K562 (cell line): Measurements from ENCODE around the gene ATXN1. TPM values are rescaled to one million over a fixed set of nuclear protein-coding genes. Genes with fewer than 3 reads are reported as not detected.
A peak's percentile ranks its signal among the peaks of the same experiment; 100 is the strongest.

Experiments used
- ATAC-seq: fragments of 200-7000 bp; cut with Tn5 transposase; 3 replicates; pipeline ENCODE4 v1.9.1; 2020; ENCODE audit warnings: moderate library complexity
- BruUV-seq: library from RNA; stranded (reverse); fragments of 400-500 nt; replicated peaks from 2 replicates; lab custom pipeline; 2021; lab: Mats Ljungman, UMichigan
- CTCF ChIA-PET: fragments of 300-600 bp; formaldehyde crosslinking; extraction: SDS; loops from one replicate; lab custom pipeline; 2021; ENCODE audit warnings: low intra/inter-chr PET ratio; lab: Yijun Ruan, JAX
- POLR2A ChIA-PET: fragments of 300-600, 350-650 bp; sonication (Branson Sonifier 250); formaldehyde crosslinking; extraction: SDS; loops from one replicate; lab custom pipeline; 2021; ENCODE audit warnings: antibody characterized with exemption, inconsistent platforms; lab: Yijun Ruan, JAX
- DNase-seq, 4 experiments: peaks; one replicate each; pipeline versions ENCODE4 v3.0.0 to v3.0.0-alpha.2; 2011 to 2018; ENCODE audit warnings: low spot score in 3 of 4, mixed read lengths in 3 of 4; ENCODE audit errors: extremely low read depth in 1 of 4
- FAIRE-seq: peaks from 2 replicates; lab custom pipeline; 2011; peaks lifted over from hg19 to GRCh38; lab: Jason Lieb, UNC
- H2AFZ ChIP-seq: 2 replicates; pipeline ENCODE4 v1.6.0; 2011; ENCODE audit warnings: low read depth, low read length, control low read depth, inconsistent platforms
- H3K27ac ChIP-seq: fragments of 200-600 bp; 3 replicates; pipeline ENCODE4 v1.8.0; 2011; ENCODE audit warnings: low read depth, mild to moderate bottlenecking, control low read depth, inconsistent platforms, low read length, moderate library complexity, mixed read lengths; ENCODE audit errors: extremely low read depth
- H3K27me3 ChIP-seq, 2 experiments: fragments of 300-600 bp in 1 of 2; 2 replicates in 1 of 2; 3 replicates in 1 of 2; pipeline versions ENCODE4 v1.6.0 to v1.8.0; 2011; ENCODE audit warnings: inconsistent platforms in 2 of 2, low read length in 2 of 2, mild to moderate bottlenecking in 1 of 2, mixed read lengths in 1 of 2, moderate library complexity in 1 of 2; ENCODE audit not compliant: control insufficient read depth in 2 of 2, insufficient read depth in 2 of 2
- H3K36me3 ChIP-seq: fragments of 300-600 bp; 3 replicates; pipeline ENCODE4 v1.8.0; 2011; ENCODE audit warnings: mild to moderate bottlenecking, low read length, inconsistent platforms; ENCODE audit not compliant: control insufficient read depth, insufficient read depth
- H3K4me1 ChIP-seq, 2 experiments: fragments of 200-600 bp in 1 of 2; replicated peaks in 1 of 2; 2 replicates in 1 of 2; 3 replicates in 1 of 2; pipeline versions ENCODE4 v1.5.1 to v1.8.0; 2011; ENCODE audit warnings: inconsistent platforms in 2 of 2, low read length in 2 of 2, mild to moderate bottlenecking in 1 of 2, mixed read lengths in 1 of 2, moderate library complexity in 1 of 2; ENCODE audit not compliant: control insufficient read depth in 2 of 2, insufficient read depth in 2 of 2
- H3K4me2 ChIP-seq: 2 replicates; pipeline ENCODE4 v1.6.1; 2011; ENCODE audit warnings: low read length, control low read depth, inconsistent platforms, mixed read lengths; ENCODE audit not compliant: insufficient read depth
- H3K4me3 ChIP-seq: fragments of 200-600 bp; sonication (generic), shearing (Covaris generic); 2 replicates; pipeline ENCODE4 v1.5.1; 2016; ENCODE audit warnings: control low read depth, inconsistent platforms
- H3K79me2 ChIP-seq: fragments of 200-600 bp; 3 replicates; pipeline ENCODE4 v1.8.0; 2011; ENCODE audit warnings: low read length, inconsistent platforms; ENCODE audit not compliant: control insufficient read depth, insufficient read depth
- H3K9ac ChIP-seq, 2 experiments: 2 replicates each; pipeline versions ENCODE4 v1.6.0 to v1.6.1; 2011; ENCODE audit warnings: low read depth in 2 of 2, low read length in 2 of 2, control low read depth in 1 of 2, inconsistent platforms in 1 of 2, mild to moderate bottlenecking in 1 of 2, mixed read lengths in 1 of 2; ENCODE audit not compliant: insufficient read depth in 1 of 2
- H3K9me1 ChIP-seq: one replicate; pipeline ENCODE4 v1.6.0; 2011; ENCODE audit warnings: inconsistent platforms, mild to moderate bottlenecking, low read length, moderate library complexity; ENCODE audit not compliant: control insufficient read depth, insufficient read depth
- H3K9me3 ChIP-seq: replicated peaks from 2 replicates; pipeline ENCODE4 v1.5.1; 2011; ENCODE audit warnings: low read depth, low read length, inconsistent platforms; ENCODE audit not compliant: control insufficient read depth, insufficient read depth
- H4K20me1 ChIP-seq: replicated peaks from 2 replicates; pipeline ENCODE4 v1.6.1; 2011; ENCODE audit warnings: low read length, inconsistent platforms, mixed read lengths; ENCODE audit not compliant: control insufficient read depth, insufficient read depth
- CBFA2T2 ChIP-seq: fragments of 450-650 bp; conservative IDR thresholded peaks from 2 replicates; pipeline ENCODE4 v1.6.1; 2017; ENCODE audit warnings: mild to moderate bottlenecking
- CBX2 ChIP-seq: fragments of 200-600 bp; sonication (generic); IDR thresholded peaks from one replicate; pipeline ENCODE4 v1.6.1; 2012; ENCODE audit warnings: mild to moderate bottlenecking, low read length, inconsistent platforms; ENCODE audit not compliant: insufficient read depth, poor library complexity, severe bottlenecking
- HDAC8 ChIP-seq: fragments of 450-650 bp; IDR thresholded peaks from 2 replicates; pipeline ENCODE4 v1.6.1; 2016; ENCODE audit warnings: mild to moderate bottlenecking, missing genetic modification characterization, moderate library complexity, missing compliant biosample characterization
- KAT8 ChIP-seq: fragments of 450-650 bp; IDR thresholded peaks from 2 replicates; pipeline ENCODE4 v1.6.1; 2016; ENCODE audit warnings: low read depth, mild to moderate bottlenecking
- RNF219 ChIP-seq: fragments of 250-450 bp; sonication (Bioruptor Pico); IDR thresholded peaks from 2 replicates; pipeline ENCODE4 v1.5.0; 2022; ENCODE audit warnings: mild to moderate bottlenecking
- SMAD1 ChIP-seq: fragments of 150-350 bp; IDR thresholded peaks from 2 replicates; pipeline ENCODE4 v1.6.1; 2014; ENCODE audit warnings: low read length, low read depth; ENCODE audit not compliant: partially characterized antibody
- TAF15 ChIP-seq: fragments of 200-400 bp; formaldehyde crosslinking; IDR thresholded peaks from 2 replicates; pipeline ENCODE4 v1.6.1; 2017; ENCODE audit warnings: mild to moderate bottlenecking, low read depth, low read length, moderate library complexity
- TEAD1 ChIP-seq, 2 experiments: fragments of 450-650 bp in 1 of 2; sonication (generic) in 1 of 2; formaldehyde crosslinking; IDR thresholded peaks; 2 replicates each; pipeline versions ENCODE4 v1.4.0 to v1.8.0; 2020 to 2022; ENCODE audit warnings: mild to moderate bottlenecking in 2 of 2, missing genetic modification reagents in 1 of 2
- WHSC1 ChIP-seq: IDR thresholded peaks from one replicate; pipeline ENCODE4 v1.6.1; 2012; ENCODE audit warnings: low read length, control low read depth, inconsistent platforms
- ZFP1 ChIP-seq: fragments of 450-650 bp; formaldehyde crosslinking; IDR thresholded peaks from 2 replicates; pipeline ENCODE4 v1.4.0; 2020; ENCODE audit warnings: mild to moderate bottlenecking, mixed read lengths
- WGBS: fragments of 100-300 bp; shearing (Covaris generic); methylation state at CpG from one replicate; pipeline ENCODE4 v1.1.6; 2016; ENCODE audit warnings: low coverage, mixed read lengths; ENCODE audit not compliant: insufficient coverage; ENCODE audit errors: missing lambda C conversion rate; 5-methylcytosine and 5-hydroxymethylcytosine counted together
- in situ Hi-C: fragments of 300-500 bp; cut with MboI; formaldehyde crosslinking; loops from 4 replicates; pipeline ENCODE4 v1.15.0; 2018; ENCODE audit warnings: inconsistent platforms, mixed read lengths
- intact Hi-C: fragments of 100-400 bp; cut with micrococcal nuclease; formaldehyde crosslinking; loops from 2 replicates; pipeline ENCODE4 v1.14.2; 2022
- polyA plus RNA-seq, 8 experiments: library from polyadenylated mRNA; depleted of rRNA in 4 of 8; stranded (reverse) in 5 of 8; unstranded in 3 of 8; fragments of >200 nt; fragmentation: Nextera tagmentation in 2 of 8; fragmentation: Illumina TruSeq in 1 of 8; extraction: Ambion mirVana in 2 of 8; extraction: Trizol in 1 of 8; gene quantifications; 2 replicates each; pipeline versions ENCODE4 v1.2.1 to v1.2.3, GENCODE V29; 2011 to 2014; ENCODE audit warnings: inconsistent platforms in 1 of 8, missing spikeins in 1 of 8
- total RNA-seq, 7 experiments: library from RNA; depleted of rRNA in 6 of 7; stranded (reverse); fragments of >200 nt in 6 of 7; fragmentation: Illumina TruSeq in 2 of 7; extraction: Trizol in 2 of 7; gene quantifications; 2 replicates each; pipeline versions ENCODE4 v1.2.1 to v1.2.3, GENCODE V29; 2011 to 2021; ENCODE audit warnings: low replicate concordance in 1 of 7
- TF ChIP-seq, protein P1 (sequence below), 2 experiments: fragments of 450-650 bp; formaldehyde crosslinking in 1 of 2; IDR thresholded peaks; 2 replicates each; pipeline versions ENCODE4 v1.4.0 to v1.6.1; 2014 to 2020; ENCODE audit warnings: mild to moderate bottlenecking in 2 of 2, borderline replicate concordance in 1 of 2, low read depth in 1 of 2

The ATXN1 gene
- total and polyA plus RNA-seq, 9 of the 15 experiments (the other 6 are each of a cell fraction or from before 2014, with no cell fraction given), result under 0.01 to 1.2 (median 0.58) TPM

- Histone ChIP-seq H4K20me1 (no peaks in the 10 kb centered on the region), H3K79me2 (peaks cover 38% of the 10 kb centered on the region), H3K9me3 (no peaks in the 10 kb centered on the region), H3K36me3 (peaks cover 23% of the 10 kb centered on the region), H3K9me1 (no peaks in the 10 kb centered on the region), H3K27ac (peak overlapping the region; percentile 83), H3K27me3 (no peaks in the 10 kb centered on the region), H2AFZ (no peak overlapping the region), H3K4me3 (no peak overlapping the region), H3K4me2 (peak overlapping the region; percentile 68), H3K9ac (peak overlapping the region in 1 of 2 experiments; percentile 59; a peak in 3 of 4 replicates), H3K4me1 (peaks cover 21 to 46% of the 10 kb centered on the region in 2 experiments)
- no TSS peak for BruUV-seq
- CTCF ChIA-PET, result no interaction called here
- FAIRE-seq (peak; percentile 98), DNase-seq (peak; percentile 87 to 98 (median 91)), ATAC-seq (peak; percentile 45)
- in situ Hi-C loops, result no loop called here
- intact Hi-C loops, result loop anchor here (1.0 to 10.0 kb wide), 2 partner anchors 55 to 575 kb away; no protein-coding TSS in a partner anchor
- WGBS, result 1% methylated on average over 5 of the region's 5 CpGs
- POLR2A ChIA-PET, result interaction anchor here (0.6 to 1.9 kb wide), 13 partner anchors 11 to 161 kb away, joined by 3 to 6 read pairs (median 3); partner anchors contain the start of gene GMPR
- peak; percentile 44 for TF ChIP-seq WHSC1
- TF ChIP-seq KAT8, result no peak
- no peak for TF ChIP-seq ZFP1
- no peak for TF ChIP-seq RNF219
- TF ChIP-seq CBFA2T2, result peak; percentile 99
- no peak for TF ChIP-seq TAF15
- 0 out of 2 replicates have a peak, but pooled peaks have one; percentile 64 for TF ChIP-seq HDAC8 (tag)
- TF ChIP-seq TEAD1 (CRISPR knock-in tag; IDR thresholded peaks at IDR 0.05), result peak in 1 of 2 experiments; percentile 51; a peak in 1 of 4 replicates
- TF ChIP-seq, protein P1, sequence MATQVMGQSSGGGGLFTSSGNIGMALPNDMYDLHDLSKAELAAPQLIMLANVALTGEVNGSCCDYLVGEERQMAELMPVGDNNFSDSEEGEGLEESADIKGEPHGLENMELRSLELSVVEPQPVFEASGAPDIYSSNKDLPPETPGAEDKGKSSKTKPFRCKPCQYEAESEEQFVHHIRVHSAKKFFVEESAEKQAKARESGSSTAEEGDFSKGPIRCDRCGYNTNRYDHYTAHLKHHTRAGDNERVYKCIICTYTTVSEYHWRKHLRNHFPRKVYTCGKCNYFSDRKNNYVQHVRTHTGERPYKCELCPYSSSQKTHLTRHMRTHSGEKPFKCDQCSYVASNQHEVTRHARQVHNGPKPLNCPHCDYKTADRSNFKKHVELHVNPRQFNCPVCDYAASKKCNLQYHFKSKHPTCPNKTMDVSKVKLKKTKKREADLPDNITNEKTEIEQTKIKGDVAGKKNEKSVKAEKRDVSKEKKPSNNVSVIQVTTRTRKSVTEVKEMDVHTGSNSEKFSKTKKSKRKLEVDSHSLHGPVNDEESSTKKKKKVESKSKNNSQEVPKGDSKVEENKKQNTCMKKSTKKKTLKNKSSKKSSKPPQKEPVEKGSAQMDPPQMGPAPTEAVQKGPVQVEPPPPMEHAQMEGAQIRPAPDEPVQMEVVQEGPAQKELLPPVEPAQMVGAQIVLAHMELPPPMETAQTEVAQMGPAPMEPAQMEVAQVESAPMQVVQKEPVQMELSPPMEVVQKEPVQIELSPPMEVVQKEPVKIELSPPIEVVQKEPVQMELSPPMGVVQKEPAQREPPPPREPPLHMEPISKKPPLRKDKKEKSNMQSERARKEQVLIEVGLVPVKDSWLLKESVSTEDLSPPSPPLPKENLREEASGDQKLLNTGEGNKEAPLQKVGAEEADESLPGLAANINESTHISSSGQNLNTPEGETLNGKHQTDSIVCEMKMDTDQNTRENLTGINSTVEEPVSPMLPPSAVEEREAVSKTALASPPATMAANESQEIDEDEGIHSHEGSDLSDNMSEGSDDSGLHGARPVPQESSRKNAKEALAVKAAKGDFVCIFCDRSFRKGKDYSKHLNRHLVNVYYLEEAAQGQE (IDR thresholded peaks at IDR 0.05; ENCODE audit: borderline replicate concordance), result peak; percentile 41
- TF ChIP-seq, protein P1 (CRISPR knock-in tag; IDR thresholded peaks at IDR 0.05; ENCODE audit: low read depth), result 0 out of 2 replicates have a peak, but pooled peaks have one; percentile 41
- peak; percentile 73 for TF ChIP-seq SMAD1
- no peak for TF ChIP-seq CBX2
Measured at GRCh38 chr6:16270178-16270794, 491.0 kb downstream of the ATXN1 start.
